GM18907 (cell line): ENCODE measurements around the gene HNRNPA1.
A peak's percentile ranks its signal among the peaks of the same experiment; 100 is the strongest.
"Not testable (repeated sequence)": the region's sequence is repeated elsewhere in the genome, so short reads cannot be mapped to it uniquely, and the experiment has no call there.

Experiments
- ATAC-seq: cut with Tn5 transposase; IDR thresholded peaks from one replicate; pipeline ENCODE4 v1.9.1; 2021; ENCODE audit warnings: mild to moderate bottlenecking, moderate library complexity; ENCODE audit not compliant: unreplicated experiment

HNRNPA1 gene

DNA sequence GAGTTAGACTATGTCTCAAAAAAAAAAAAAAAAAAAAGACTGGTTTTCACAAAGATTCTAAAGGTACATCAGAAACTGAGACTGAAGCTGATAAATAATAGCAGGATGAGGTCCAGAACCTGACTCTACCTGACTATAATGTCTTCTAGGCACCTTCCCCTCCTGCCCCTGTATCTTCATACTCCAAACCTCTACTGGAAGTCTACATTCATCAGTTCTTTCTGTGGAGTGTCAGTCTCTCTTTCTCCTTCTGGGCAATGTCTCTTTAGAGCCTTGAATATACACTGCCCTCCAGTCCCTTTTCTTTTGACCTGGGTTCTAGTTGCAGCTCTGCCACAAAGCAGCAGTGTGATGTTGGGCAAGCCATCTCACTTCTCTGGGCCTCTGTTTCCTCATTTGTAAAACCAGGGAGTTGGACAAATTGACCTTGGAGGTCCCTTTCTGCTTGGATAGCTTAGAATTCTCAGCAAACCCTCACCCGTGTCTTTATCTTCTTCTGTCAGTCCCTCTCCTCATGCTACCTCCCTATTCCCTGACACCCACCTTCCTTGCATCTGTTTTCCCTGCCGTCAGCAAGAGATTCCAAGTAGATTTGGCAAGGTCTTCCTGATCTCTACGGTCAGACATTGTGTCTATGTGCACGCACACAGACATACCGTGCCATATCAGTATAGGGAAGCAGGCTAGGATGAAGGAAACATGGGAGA lies 16.0 kb downstream of the HNRNPA1 start:
- ATAC-seq = no peak

DNA sequence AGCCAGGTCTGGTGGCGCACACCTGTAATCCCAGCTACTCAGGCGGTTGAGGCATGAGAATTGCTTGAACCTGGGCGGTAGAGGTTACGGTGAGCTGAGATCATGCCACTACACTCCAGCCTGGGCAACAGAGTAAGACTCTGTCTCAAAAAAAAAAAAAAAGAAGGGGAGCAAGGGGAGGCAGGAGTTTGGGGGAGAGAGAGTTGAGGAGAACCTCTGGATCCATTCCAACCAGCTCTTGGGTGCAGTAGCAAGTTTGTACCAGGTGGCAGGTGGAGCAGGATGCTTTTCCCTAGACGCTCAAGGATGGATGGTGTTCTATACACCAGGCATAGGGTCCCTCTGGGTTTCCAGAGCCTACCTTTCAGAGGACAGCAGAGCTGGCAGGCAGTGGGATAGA lies 18.4 kb downstream of the HNRNPA1 start:
- no peak for ATAC-seq

DNA sequence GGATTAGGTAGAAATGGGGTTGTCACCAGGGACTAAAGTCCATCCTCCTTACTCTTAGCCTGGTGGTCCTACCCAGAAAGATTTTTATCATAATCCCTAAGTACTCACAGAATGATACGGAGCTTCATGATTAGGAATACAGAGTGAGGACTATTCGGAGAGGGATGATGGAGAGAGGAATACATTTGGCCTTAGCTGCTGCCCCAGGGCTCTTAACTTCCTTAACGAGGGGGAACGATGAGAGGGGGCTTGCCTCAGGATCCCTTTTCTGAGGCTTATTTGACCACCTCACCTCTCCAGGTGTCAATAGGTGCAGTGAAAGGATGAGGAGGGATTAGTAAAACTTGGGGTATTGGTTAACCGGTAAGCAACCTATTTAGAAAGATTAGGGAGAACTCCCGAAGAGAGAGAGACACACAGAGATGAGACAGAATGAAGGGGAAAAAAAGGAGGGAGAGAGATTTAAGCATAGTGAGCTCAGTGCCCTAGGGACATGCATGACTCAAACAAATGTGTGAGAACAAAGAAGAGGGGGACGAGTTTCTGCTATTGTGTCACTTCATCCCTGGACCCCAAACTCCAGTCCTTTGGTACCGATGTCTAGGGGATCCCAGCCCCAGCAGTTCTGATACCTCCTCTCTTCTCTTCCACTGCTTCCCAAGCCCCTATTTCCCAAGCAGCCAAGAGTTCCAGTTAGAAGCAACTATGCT lies 19.1 kb downstream of the HNRNPA1 start:
- no peak for ATAC-seq

DNA sequence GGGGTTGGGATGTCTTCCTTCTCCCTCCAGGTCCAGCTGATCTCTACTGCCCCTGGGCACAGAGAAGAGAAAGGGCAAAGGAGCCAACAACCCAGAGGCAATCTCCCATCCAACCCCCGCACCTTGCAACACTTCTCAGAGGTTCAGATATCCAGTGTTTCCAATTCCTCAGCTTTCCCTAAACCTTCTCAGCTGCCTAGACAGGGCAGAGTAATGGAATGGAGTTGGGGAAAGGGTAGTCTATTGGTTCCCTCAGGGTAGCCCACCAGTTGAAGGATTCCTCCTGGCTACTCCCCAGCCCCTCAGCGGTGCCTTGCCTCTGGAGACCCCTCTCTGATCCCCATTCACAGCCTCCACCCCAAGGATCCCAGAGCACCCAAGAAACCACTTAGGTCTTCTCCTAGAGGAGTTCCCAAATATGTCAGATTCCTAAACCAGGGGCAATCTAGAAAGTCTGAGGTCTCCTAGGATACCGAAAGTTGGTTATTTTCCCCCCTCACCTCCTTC lies 19.8 kb downstream of the HNRNPA1 start:
- ATAC-seq = no peak

DNA sequence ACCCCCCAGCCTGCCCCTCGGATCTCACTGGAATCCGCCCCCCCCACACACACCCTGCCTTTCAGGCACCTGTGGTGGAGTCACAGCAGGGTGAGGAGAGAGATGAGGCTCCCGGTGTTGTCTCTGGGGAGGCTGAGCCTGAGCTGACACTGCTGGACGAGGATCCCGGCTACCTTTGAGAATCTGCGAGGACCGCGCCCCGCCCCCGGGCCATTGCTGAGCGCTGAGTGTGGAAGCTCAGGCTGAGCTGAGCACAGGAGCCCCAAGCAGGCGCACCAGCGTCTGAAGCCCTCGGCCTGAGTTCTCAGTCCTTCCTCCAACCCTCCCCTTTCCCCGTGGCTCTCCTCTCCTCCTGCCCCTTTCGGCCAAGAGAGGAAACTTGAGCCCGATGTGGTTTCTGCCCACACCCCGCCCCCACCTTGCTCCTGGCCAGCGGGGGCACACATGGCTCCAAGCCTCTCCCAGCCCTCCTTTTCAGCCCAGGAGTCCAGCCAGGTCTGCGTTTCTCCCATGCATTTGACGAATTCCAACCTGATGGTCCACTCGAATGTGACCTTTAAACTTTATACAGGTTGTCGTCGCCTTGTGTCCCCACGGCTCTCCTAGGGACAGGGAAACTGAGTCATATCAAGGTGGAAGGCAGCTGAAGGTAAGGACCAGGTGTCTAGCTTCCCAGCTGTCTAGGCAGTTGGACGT lies 20.4 kb downstream of the HNRNPA1 start, which contains the start of gene NFE2:
Gene NFE2, minus strand, starts transcription at position 284 of the 696 bp plus-strand sequence. CDS start 5,767 bp downstream, outside the sequence.
- no peak for ATAC-seq

DNA sequence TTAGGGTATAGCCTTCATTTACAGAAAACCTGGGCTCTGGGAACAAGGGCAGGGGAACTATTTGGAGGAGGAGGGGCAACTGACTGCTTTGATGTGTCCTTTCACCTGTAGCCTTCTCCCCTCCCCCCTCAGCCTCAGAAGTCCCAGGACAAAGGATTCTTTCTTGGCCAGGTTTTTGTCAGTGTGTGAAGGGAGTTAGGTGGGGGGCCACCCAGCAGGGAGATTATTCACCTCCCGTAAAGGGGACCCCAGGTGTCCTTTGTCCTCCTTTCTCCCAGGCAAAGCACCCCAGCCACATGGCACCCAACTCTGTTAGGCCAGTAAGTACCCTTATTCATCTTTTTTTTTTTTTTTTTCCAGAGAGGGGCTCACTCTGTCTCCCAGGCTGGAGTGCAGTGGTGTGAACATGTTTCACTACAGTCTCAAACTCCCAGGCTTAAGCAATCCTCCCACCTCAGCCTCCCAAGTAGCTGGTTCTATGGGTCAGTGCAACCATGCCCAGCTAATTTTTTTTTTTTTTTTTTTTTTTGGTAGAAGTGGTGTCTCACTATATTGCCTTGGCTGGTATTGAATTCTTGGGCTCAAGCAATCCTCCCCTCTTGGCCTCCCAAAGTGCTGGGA lies 21.0 kb downstream of the HNRNPA1 start:
- no peak for ATAC-seq

DNA sequence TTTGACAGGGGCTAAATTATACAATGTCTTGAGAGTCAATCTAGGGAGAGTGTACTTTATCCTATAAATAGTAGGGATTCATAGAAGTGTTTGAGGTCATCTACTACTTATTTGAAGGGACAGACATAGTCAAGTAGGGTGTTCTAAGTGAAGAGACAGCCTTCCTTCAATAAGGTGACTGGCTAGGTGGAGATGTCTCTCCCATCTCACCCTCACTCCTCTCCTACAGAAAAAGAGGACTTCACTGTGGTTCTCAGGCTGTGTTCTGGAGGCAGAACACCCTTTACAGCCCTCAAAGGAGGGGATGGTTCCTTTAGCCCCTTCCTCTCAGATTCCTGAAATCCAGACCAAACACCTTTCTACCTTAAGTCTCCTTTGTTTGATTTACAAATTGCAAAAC lies 23.1 kb downstream of the HNRNPA1 start:
- ATAC-seq = no peak

DNA sequence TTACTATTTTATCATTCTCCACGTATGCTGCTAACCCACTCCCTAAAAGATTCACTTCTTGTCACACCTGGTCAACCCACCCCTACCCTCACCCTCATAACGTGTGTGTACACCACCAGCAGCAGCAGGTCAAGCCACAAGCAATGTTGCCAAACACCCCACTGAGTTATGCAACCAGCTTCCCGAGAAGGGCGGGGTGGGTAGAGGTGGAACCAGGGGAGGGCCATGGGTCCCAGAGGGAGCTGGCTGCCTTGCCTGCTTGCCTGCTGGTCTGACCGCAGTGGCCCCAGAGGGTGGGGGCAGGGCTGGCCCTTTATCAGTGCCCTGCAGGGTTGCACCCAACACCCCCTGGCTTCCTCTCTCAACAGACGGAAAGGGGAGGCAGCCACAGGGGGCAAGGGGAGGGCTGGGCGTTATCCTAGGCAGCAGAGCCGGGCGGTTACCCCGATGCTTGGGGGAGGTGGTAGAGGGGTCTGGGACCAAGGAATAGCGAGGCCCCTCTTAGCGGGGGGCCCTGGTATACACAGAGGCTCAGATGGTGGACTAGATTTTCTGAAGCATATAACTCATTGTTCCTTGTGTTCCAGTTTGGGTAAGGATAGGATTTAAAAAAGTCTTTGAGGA lies 23.8 kb downstream of the HNRNPA1 start:
- ATAC-seq = no peak

DNA sequence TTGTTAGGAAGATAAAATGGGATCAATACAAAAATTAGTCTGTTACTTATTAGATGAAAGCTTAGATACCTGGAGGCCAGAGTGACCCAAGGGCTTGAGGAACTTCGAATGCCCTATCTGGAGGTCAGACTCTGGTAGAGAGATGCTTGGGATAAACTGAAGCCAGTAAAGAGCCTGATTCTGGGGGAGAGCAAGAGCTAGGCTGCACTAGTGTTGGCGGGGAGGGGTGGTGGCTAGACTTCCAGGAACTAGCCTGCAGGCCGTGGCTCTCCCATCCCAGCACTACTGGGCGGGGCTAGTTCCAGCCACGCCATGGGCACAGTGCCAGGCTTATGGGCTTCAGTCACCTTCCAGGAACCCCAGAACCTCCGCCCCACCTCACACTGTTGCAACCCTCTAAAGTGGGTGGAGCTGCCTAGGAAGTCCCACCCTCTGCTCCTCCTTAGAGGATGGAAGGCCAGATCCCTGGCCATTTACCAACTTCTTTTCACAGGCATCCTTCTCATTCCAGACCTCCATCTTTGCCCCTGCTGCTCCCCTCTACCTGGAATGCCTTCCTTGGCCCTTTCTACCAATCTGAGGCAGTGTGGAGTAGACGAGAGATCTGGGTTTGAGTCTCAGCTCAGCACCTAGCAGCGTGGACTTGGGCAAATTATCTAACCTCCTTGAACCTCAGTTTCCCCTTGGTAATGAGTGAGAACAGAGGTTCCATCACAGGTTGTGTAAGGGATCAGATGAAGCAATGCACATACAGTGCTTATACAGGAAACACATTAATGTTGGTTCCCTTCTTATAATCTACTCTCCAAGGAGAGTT lies 26.6 kb downstream of the HNRNPA1 start:
- ATAC-seq = no peak

DNA sequence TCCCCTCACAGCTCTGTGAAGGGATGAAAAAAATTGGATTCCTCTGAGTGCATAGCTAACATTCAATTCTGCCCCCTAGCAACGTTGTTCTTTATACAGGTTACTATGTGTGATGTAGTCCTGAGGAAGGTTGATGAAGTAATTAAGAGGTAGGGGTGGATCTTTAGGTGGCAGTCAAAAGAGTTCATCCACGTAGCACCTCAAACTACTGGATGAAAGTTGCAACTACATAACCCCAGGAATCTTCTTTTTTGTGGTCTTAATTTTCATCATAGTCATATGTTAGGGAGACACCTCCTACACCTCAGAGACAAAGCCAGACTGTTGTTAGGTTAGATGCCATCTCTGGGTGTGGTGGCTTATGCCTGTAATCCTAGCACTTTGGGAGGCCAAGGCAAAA lies 30.5 kb downstream of the HNRNPA1 start:
- ATAC-seq = no peak

DNA sequence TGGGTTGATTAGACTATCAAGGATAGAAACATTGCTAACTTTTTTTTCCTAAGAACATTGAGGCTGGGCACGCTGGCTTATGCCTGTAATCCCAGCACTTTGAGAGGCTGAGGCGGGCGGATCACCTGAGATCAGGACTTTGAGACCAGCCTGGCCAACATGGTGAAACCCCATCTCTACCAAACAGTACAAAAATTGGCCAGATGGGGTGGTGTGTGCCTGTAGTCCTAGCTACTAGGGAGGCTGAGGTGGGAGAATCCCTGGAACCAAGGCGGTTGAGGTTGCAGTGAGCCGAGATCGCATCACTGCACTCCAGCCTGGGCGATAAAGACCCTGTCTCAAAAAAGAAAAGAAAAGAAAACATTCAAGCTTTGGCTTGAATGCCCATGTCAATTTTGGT lies 31.8 kb downstream of the HNRNPA1 start:
- not testable (repeated sequence) for ATAC-seq

DNA sequence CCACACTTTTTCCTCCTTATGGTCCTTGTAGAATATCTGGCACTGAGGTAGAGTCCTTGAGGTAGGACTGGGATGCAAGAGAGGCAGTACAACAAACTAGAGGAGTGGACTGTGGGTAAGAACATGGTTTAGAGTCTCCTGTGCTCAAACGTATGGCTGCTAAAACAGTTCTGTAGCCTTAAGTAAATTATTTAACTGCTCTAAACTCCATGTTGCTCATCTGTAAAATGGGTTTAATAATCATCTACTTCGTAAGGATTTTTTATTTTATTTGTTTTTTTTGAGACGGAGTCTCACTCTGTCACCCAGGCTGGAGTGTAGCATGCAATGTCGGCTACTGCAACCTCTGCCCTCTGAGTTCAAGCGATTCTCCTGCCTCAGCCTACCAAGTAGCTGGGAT lies 40.8 kb downstream of the HNRNPA1 start:
- no peak for ATAC-seq

DNA sequence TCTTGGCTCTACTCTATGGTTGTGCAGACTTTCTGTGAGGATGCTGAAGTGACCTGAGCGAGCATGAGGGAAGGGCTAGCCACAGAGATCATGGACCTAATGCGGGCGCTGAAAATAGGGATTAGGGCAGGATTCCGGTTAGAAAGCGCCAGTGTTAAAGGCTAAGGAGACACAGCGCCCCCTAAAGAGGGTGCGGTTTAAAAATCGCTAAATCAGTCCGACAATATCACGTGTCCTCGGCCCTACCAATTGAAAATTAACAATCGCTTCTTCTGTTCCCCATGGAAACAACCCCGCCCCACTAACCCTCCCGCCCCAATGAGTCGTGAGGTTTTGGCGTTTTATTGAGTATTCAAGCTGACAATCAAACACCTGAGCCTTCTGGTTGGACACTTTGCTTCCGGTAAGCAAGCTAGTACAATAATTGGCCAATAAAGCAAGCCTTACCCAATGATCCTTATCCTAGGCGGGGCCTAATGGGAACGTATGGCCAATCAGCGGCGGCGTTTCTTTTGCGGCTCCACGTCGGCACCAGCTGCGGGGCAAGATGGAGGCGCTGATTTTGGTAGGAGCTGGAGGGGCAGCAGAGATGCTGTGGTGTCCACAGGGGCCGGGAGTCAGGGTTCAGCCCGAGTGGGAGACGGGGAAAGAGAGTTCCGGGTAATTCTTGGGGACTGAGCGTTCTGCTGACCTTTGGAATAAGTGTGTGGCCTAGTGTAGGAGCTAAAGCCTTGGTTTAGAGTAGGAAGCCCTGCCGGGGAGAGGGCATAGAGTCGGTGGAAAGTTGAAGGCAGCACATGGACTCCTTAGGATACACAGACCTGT lies 44.3 kb downstream of the HNRNPA1 start, which contains the start of gene COPZ1:
Gene COPZ1, plus strand, starts transcription at position 515 of the 825 bp plus-strand sequence. Its CDS starts 33 bp downstream, at position 548.
- ATAC-seq = peak; percentile 98

DNA sequence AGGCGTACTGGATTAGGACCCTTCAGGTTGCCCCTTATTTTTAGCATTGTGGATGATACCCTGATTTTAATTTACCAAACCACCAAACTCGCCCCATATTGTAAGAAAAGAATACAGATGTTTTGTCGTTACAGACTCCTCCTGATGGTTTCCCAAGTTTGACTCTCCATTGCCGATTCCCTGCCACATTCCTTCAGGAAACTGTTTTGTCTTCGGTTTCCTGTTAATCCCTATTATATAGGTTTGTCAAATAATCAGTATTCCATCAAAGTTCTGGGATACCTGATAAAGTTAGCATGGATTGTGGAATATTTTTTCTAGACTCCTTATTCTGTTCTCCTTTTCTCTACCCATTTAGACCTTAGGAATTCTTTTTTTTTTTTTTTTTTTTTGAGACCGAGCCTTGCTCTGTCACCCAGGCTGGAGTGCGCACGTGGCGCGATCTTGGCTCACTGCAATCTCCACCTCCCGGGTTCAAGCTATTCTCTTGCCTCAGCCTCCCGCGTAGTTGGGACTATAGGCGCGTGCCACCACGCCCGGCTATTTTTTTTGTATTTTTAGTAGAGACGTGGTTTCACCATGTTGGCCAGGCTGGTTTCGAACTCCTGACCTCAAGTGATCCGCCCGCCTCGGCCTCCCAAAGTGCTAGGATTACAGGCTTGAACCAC lies 45.0 kb downstream of the HNRNPA1 start:
- ATAC-seq = not testable (repeated sequence)

DNA sequence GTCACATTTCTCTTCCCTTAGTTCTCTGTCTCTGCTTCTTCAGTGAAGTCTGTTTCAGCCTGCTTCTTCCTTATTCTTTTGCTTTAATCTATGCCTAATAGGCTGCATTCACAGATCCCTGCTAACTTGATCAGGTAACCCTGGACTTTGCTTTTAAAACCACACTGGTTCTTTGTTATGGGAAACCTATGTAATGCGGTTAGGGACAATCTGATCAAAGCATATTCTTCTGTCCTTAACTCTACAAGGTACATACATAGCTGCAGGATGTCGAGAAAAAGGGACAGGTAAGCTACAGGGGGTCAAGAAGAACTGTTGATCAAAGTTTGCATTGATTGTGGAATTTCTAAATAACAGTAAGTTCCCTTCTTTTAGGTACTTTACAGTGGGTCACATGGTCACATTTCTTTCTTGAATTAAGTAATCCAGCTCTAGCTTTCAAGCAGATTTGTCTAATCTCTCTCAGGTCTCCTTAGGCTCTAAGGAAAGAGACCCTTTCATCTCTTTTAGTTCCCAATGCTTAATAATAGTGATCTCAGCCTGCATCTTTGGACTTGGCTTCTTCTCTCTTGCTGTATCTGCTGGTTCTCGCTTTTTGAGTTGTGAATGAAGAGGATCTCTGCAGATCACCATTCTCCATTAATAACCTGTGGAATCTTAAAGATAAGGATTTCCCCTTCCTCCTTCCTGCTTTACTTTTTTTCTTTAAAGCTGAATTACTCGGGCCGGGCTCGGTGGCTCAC lies 48.2 kb downstream of the HNRNPA1 start:
- no peak for ATAC-seq

DNA sequence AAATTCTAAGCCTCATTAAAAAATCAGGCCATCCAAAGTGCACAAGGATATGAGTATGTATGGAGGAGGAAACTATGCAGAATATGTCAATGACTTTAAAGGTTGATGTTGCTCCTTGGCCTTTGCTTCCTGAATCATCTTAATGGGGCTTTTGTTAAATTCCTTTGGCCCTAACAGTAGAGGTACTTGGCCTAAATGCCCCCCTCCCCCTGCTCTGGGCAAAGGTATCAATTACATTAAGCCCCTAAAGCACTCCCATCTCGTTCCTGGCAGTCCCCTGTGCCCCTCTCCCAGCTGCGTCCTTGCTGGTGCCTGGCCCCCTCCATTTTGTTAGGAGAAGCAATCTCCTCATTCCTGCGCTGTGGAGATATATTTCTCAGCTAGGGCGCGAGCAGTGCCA lies 49.2 kb downstream of the HNRNPA1 start:
- ATAC-seq = no peak

DNA sequence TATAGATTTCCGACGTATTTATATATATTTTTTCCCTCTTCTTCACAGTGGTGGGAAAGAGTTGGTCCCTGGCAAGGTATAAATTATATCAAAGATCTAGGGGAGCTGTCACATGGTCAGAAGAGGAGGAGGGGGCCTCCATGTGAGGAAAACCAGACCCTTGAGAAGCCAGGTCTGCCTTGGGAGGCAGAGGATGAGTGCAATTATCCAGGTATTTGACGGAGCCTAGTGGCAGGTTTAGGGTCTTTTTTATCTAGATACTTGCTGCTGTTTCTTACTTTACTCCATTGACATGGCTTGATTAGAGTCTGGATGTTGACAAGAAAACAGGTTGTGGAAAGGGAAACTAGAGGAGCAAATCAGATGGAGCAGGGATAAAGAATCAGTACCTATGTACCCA lies 49.9 kb downstream of the HNRNPA1 start:
- no peak for ATAC-seq

DNA sequence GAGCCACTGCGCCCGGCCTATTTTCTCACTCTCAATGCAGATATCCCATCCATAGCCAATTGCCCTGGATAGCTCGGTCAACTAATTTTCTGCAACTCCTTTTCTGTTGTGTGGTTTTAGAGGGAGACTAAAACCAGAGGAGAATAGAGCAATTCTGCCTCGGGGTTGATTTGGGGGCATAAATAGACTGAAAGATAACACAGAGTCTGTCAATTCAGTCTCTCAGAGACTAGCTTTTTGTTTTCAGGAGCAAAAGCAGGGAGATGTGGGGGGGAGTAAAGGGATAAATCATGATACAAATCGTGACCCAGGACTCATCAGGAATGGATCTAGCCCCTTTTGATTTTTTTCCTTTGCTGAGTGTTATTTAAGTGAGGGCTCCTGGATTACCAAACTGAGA lies 50.9 kb downstream of the HNRNPA1 start:
- ATAC-seq = no peak
